HG03139 (cell line): Measurements from ENCODE around the gene BMP4.

Experiments used
- ATAC-seq: cut with Tn5 transposase; IDR thresholded peaks from one replicate; pipeline ENCODE4 v1.9.1; 2021; ENCODE audit not compliant: unreplicated experiment

The BMP4 gene

GRCh38 chr14:53947094-53947445 is 9.6 kb downstream of the BMP4 start:
- no peak for ATAC-seq

- ATAC-seq: no peak
Measured at GRCh38 chr14:53946404-53947093, 10.1 kb downstream of the BMP4 start.

- no peak for ATAC-seq
Measured at GRCh38 chr14:53946071-53946403, 10.6 kb downstream of the BMP4 start.

GRCh38 chr14:53943751-53944083 is 12.9 kb downstream of the BMP4 start:
- no peak for ATAC-seq

DNA sequence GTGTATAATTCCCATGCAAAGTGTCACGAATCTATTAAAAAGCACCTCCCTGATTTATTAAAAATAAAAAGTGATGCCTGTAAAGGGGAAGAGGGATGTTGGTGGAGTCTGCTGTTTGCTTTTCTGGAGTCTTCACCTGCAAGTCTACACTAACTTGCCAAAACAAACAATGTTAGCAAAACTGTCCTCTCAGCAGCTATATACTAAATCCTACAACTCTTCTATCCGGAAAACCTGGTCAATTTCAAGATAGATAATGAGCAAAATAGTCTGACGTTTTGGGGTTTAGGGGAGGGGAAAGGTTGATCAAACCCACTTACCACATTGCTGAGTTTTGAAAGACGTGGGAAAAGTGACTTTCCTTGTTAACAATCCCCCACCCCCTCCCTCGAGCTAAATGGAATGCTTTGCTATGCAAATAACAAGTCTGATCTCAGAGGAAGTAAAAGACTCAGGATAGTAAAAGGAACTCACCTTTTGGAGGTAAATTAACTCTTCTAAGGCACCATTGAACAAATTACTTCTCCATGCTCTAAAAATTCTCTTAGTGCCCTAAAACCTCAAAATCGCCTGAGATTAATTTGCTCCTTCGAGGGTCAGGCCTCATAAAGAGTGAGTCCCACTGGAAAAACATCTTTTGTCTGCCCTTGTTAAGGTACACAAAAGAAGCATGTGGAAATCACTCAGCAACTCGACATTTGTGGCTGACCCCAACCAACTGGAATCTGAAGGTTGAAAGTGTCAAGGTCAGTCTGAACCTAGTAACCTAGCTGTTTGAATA is 13.5 kb downstream of the BMP4 start:
- no peak for ATAC-seq

DNA sequence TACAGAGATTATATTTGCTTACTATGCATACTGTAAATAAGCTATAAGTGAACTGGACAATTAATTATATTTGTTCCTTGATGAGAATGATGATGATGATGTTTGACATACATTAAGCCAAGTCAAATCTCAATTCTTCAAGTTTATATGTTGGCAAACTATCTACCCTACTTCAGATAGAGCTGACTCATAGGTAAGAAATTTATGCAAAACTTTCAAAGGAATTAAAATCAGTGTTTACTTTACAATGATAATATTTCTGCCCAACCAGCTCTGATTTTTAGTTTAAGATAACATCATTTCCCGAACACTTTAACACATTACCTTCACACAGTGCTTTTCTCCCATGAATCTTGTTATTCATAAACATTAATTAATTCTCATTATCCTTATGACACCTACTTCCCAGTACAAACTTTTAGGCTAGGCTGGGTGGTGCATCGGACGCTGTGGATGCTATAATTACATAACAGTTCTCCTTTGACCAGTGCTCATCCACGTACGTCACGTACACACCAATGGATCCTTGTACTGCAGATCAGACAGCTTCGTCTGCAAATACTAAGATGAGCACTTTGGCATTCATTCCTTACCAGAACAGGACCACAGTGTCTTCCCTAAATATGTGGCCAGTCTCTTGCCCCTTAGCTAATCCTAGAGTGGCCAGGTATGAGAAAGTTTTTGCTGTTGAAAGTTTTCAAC is 18.3 kb downstream of the BMP4 start:
- no peak for ATAC-seq

DNA sequence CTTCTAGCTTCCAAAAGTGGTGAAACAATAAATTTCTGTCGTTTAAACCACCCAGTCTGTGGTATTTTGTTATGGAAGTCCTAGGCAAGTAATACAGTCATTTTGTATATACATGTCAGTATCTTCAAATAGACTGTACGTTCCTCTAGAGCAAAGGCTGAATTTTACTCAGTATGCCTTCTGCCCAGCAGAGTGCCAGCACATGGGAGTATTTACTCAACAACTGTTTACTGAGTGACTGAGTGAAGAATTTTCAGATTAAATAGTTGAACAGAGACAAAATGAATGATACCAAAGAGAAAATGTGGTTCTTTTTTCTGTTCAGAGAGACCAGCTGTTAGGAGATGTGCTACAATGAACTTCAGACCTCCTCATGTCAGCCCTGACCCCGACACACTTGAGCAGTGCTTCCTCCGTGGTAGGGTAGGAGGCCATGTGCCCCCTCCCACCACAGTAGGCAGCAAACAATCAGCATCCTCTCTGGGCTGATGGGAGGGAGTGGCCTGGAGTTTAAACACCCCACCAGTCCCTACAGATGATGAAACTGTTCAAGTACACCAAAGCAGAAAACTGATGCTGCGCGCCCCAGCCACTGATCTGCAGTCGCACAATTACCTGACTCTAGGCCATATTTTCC is 21.7 kb downstream of the BMP4 start:
- no peak for ATAC-seq

GRCh38 chr14:53932966-53933365 is 23.7 kb downstream of the BMP4 start:
- ATAC-seq: no peak

GRCh38 chr14:53929871-53930715 is 26.5 kb downstream of the BMP4 start:
- ATAC-seq: no peak

GRCh38 chr14:53927171-53927570 is 29.5 kb downstream of the BMP4 start:
- ATAC-seq: no peak

GRCh38 chr14:53925201-53925766 is 31.3 kb downstream of the BMP4 start:
- no peak for ATAC-seq

- ATAC-seq: no peak
Measured at GRCh38 chr14:53924753-53925152, 31.9 kb downstream of the BMP4 start.

- ATAC-seq: no peak
Measured at GRCh38 chr14:53921027-53921426, 35.6 kb downstream of the BMP4 start.

- no peak for ATAC-seq
Measured at GRCh38 chr14:53916239-53916638, 40.4 kb downstream of the BMP4 start.

GRCh38 chr14:53915364-53916014 is 41.1 kb downstream of the BMP4 start:
- ATAC-seq: no peak

- no peak for ATAC-seq
Measured at GRCh38 chr14:53912021-53912420, 44.6 kb downstream of the BMP4 start.

DNA sequence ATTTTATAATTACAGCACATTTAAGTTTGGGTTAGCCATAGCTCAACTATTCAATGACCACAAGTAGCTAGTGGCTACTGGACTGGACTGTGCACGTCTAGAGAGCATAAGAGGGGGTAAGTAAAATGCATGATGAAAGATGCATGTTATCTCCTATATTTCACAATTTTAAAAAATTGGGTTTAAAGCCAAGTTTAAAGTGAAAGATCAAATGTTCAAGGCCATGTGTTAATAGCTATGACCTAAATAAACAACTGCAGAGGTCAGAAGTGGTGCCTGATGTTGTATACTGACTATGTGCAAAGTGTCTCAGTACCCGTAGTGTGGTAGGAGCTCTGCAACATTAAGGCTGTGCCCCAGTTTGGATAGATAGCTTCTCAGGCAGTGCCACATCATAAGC is 48.2 kb downstream of the BMP4 start:
- no peak for ATAC-seq

GRCh38 chr14:53902307-53902706 is 54.3 kb downstream of the BMP4 start:
- no peak for ATAC-seq

DNA sequence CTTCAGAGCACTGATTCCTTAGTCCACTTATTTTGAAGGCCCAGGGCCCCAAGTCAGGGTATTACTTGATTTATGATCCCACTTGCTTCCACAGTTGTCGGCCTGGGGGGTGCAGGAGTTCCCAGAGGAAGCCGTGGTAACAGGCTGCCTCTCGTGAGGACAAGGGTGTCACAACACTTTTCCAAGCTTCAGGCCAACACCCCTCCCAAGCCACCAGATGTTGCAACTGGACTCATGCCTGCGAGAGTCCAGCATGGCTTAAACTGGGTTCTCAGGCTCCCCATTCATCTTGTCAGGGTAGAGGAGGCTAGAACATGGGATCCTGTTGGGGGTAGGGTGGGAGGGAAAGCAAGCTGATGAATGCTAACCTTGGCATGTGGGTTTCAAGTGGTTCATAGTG is 56.1 kb downstream of the BMP4 start:
- ATAC-seq: no peak
